GM18868 (cell line): Measurements from ENCODE around the gene CYP39A1.
A peak's percentile ranks its signal among the peaks of the same experiment; 100 is the strongest.

ENCODE experiments used
- ATAC-seq: cut with Tn5 transposase; IDR thresholded peaks from one replicate; pipeline ENCODE4 v1.9.1; 2021; ENCODE audit warnings: mild to moderate bottlenecking, moderate library complexity; ENCODE audit not compliant: unreplicated experiment

Gene CYP39A1

DNA sequence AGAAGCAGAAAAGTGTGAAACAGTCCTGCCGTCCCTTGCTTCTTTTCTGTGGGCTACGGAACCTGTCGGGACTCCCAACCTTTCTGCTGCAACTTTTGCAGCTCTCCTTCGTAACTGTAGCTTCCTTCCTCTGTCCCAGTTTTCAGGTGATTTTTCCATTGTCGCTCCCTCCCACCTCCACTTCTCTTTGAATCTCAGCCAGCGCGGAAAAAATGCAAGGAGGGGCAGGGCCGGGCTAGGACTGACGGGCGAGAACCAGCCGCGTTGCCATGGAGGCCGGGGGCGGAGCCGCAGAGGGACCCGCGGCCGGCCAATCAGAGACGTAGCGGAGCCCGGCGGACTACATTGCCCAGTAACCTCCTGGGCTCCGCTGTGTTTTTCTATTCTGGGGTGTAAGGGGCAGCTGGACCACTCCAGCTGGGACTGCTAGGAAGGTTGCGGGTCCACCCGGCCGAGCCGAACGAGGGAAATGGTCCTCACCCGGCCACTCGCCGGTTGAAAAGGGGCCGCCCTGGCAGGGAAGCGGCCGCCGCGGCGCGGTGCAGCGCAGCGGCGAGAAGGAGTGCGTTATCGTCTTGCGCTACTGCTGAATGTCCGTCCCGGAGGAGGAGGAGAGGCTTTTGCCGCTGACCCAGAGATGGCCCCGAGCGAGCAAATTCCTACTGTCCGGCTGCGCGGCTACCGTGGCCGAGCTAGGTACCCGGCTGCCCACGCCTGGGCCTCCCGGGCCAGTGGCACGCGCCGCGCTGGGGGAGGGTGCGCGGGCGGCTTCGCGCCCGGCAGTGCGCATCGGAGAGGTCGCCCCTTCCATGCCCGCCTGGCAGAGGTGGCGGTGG is at the start of gene CYP39A1, which contains the start of gene SLC25A27:
CYP39A1 (minus strand) TSS at position 216 of the 836 bp plus-strand sequence. CDS start 236 bp downstream, outside the sequence.
SLC25A27 (plus strand) TSS at position 373 of the 836 bp plus-strand sequence; CDS start at position 591, 218 bp downstream.
- peak; percentile 100 for ATAC-seq

GRCh38 chr6:46699970-46700369 is 47.4 kb upstream of the CYP39A1 start:
- no peak for ATAC-seq

DNA sequence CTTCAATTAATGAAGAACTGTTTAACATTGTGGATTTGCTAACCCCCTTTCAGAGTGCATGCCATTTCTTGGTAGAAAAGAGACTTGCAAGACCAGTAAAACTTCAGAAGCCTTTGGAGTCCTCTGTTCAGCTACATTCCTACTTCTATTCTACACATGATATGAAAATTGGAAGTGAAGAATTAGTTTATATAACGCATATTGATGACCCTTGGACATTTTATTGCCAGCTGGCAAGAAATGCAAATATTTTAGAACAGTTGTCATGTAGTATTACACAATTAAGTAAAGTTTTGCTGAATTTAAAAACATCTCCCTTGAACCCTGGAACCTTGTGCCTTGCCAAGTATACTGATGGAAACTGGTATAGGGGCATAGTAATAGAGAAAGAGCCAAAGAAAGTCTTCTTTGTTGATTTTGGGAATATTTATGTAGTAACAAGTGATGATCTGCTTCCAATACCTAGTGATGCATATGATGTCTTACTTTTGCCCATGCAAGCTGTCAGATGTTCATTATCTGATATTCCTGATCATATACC is 38.4 kb upstream of the CYP39A1 start:
- ATAC-seq: no peak

DNA sequence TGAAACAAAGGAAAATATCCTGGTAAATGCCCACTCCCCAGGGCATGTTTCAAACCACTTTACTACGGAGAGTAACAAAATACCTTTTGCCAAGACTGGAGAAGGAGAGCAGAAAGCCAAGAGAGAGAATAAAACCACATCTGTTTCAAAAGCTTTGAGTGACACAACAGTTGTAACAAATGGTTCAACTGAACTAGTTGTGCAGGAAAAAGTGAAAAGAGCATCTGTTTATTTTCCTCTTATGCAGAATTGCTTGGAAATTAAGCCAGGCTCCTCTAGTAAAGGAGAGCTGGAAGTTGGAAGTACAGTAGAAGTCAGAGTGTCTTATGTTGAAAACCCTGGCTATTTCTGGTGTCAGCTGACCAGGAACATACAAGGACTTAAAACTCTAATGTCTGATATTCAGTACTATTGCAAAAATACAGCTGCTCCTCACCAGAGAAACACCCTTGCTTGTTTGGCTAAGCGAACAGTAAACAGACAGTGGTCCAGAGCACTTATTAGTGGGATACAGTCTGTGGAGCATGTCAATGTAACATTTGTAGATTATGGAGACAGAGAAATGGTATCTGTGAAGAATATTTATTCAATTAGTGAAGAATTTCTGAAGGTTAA is 37.6 kb upstream of the CYP39A1 start:
- ATAC-seq: no peak

DNA sequence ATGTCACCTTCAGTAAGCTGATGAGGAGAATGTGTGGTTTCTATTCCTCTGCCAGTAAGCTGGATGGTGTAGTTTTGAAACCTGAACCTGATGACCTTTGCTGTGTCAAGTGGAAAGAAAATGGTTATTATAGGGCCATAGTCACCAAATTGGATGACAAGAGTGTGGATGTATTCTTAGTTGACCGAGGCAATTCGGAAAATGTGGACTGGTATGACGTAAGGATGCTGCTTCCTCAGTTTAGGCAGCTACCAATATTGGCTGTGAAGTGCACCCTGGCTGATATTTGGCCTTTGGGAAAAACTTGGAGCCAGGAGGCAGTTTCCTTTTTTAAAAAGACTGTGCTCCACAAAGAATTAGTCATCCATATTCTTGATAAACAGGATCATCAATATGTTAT is 37.0 kb upstream of the CYP39A1 start:
- no peak for ATAC-seq

- ATAC-seq: no peak
These were observed 36.3 kb upstream of the CYP39A1 start for GRCh38 chr6:46688966-46689335.

- no peak for ATAC-seq
These were observed 35.7 kb upstream of the CYP39A1 start for GRCh38 chr6:46688117-46688965.

DNA sequence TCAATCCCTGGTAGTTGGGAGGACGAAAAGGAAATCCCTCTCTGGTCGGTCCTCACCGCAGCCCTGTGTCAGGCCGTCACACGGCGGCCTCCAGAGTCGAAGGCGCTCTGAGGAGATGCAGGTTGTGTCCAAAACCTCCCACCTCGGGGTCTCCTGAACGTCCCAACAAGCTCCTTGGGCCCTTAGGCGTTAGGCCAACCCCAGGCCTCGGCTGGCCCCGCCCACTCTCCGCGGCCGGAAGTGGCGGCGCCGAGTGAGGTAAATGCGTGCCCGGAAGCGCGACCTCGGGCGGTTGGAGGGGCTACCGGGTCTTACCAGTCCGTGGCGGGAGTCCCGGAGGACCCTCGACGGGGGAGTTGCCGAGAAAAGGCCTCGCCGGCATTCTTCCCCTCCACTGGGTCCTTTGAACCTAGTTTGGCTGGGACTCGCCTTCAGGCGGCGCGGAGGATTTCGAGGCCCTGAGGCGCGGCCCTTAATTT is 35.0 kb upstream of the CYP39A1 start, which contains the start of gene TDRD6:
TDRD6 (plus strand) TSS at position 267 of the 479 bp plus-strand sequence. CDS start 244 bp downstream, outside the sequence.
- ATAC-seq: no peak

DNA sequence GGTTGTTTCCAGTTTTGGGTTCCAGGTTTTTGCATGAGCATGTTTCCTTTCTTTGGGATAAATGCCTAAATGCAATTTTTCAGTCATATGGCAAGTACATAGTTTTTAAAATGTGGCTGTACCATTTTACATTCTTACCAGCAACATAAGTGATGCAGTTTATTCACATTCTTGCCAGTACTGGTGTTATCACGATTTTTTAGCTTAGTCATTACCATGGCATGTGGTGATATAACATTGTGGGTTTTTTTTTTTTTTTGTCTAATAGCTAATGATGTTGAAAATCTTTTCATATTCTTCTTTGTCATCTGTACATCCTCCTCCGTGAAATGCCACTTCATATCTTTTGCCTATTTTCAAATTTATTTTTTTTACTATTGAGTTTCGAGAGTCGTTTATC is 32.2 kb upstream of the CYP39A1 start:
- no peak for ATAC-seq

GRCh38 chr6:46677314-46677654 is 24.7 kb upstream of the CYP39A1 start:
- peak; percentile 45 for ATAC-seq

DNA sequence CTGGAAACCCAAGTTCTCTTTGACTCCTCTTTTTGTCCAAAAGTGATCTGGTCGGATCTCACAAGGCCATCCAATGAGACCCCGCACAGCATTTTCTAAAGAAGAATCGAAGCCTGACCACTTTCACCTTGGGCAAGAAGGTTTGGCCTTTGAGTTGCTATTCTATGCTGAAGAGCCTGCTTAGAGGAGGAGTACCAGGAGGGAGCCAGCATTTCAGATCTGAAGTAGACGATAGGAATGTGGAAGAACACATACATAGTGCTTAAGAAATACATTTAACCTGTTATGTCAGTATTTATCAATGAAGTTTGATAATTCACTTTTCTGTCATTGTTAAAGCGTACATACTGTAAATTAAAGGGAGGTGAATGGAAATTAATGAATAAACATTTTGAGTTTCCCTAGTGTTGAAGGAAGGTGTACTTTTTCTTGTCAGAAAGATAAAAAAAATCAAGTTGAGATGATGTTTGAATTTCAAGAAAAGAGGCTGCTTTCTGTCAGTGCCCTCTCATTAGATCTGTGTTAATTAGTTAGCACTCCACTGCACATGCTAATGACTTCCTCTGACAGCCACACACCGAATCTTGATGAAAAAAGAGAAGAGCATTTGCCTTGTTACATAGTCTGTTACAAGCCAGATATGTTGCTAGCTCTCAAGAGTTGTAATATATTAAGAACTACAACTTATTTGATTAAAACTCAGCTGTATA is 24.1 kb upstream of the CYP39A1 start:
- ATAC-seq: no peak

GRCh38 chr6:46674410-46674809 is 21.8 kb upstream of the CYP39A1 start:
- ATAC-seq: no peak

GRCh38 chr6:46667377-46667776 is 14.8 kb upstream of the CYP39A1 start:
- no peak for ATAC-seq

DNA sequence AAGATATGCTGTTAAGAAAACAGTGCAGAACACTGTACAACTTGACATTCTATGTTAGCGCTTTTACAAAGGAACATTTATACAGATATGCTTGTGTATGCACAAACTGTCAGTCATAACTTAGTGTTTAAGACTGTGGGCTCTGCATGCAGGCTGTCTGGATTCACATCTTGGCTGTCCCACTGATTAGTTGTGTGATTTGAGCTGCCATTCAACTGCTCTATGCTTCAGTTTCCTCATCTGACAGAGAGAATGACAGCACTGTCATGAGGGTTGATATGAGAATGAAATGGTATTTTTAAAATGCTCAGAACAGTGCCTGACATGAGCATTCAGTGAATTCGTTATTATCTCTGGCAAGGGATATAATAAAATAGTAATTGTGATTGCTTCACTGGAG is 8.9 kb upstream of the CYP39A1 start:
- no peak for ATAC-seq

DNA sequence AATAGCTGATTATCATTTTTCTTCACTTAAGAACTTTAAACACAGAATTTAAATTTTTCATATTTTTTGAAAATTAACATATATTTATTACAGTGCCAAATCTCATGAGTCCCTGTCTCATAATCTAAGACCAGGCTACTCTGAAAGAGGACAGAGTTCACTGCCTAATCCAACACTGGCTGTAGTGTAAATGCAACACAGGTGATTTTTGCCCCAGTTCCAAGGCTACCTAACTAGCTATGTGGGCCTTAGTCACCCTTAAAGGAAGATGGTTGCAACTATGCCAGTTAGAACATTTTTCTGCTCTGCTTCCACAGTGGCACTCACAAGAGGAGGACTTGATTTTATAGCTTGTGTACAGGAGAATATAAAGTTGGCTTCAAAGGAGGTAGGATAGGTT is 5.0 kb upstream of the CYP39A1 start:
- ATAC-seq: no peak

- no peak for ATAC-seq
These were observed 3.2 kb upstream of the CYP39A1 start for GRCh38 chr6:46655803-46656202.

- ATAC-seq: no peak
These were observed 999 bp upstream of the CYP39A1 start for GRCh38 chr6:46653439-46654195.

DNA sequence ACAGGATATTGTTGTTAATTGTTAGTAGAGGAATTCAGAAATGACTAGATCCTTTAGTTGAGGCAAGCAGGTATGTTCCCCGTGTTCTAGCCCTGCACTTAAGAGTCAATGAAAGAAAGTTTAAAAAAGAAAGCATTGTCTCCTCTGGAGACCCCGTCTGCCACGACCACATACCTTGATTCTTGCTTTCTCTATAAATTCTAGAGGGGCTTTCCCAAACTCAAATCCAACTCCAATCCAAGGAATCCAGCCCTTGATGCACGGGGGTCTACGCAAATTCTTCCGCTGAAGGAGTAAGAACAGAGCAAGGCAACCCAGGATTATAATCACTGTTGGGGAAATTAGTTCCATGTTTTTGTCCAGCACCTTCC is 401 bp downstream of the CYP39A1 start:
- no peak for ATAC-seq

DNA sequence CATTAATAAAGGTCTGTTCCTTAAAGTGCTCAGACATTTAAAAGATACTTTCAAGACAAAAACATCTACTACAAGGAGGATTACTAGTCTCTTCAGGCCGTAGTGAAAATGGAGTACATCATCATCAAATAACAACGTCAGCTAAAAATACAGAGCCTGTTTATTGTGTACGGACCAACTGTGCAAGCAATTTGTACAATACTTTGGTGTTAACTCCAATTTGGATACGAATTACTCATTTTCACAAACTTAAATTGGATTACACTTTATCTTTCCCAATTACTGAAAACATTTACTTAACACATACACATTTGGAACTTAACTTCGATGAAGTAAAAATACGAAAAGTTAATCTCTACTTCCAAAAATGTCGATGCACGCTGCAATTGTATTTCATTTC is 802 bp downstream of the CYP39A1 start:
- ATAC-seq: no peak

- no peak for ATAC-seq
These were observed 1.6 kb downstream of the CYP39A1 start for GRCh38 chr6:46651006-46651405.
